ENCODE results near the gene KLHL25. TPM values are rescaled to one million over a fixed set of nuclear protein-coding genes. Genes with fewer than 3 reads are reported as not detected.

KLHL25 gene
- total RNA-seq, 1 donor from 2014 or later = 19.3 TPM

GRCh38 chr15:85757073-85757938 lies 37.4 kb downstream of the KLHL25 start:
- DNase-seq (ENCODE audit: low read depth, low spot score) = no peak
- Mint-ChIP-seq H3K36me3 (ENCODE audit: low read depth) (peaks cover 6% of the 10 kb centered on the region), H3K4me1 (peaks cover 26% of the 10 kb centered on the region), H3K27me3 (ENCODE audit: low read depth) (no peaks in the 10 kb centered on the region), H3K9me3 (no peaks in the 10 kb centered on the region), H3K27ac (ENCODE audit: unreplicated experiment) (no peak overlapping the region), H3K4me3 (no peak overlapping the region)
- no peak for TF ChIP-seq CTCF (conservative IDR thresholded peaks at IDR 0.05)

- Mint-ChIP-seq H3K4me1 (peaks cover 31% of the 10 kb centered on the region), H3K27ac (ENCODE audit: unreplicated experiment) (no peak overlapping the region), H3K36me3 (ENCODE audit: low read depth) (peaks cover 4% of the 10 kb centered on the region), H3K9me3 (no peaks in the 10 kb centered on the region), H3K4me3 (no peak overlapping the region), H3K27me3 (ENCODE audit: low read depth) (peaks cover 4% of the 10 kb centered on the region)
- TF ChIP-seq CTCF (conservative IDR thresholded peaks at IDR 0.05) = no peak
- DNase-seq (ENCODE audit: low read depth, low spot score) = no peak
These were observed 38.2 kb downstream of the KLHL25 start for GRCh38 chr15:85756411-85757072.

GRCh38 chr15:85755942-85756341 lies 38.8 kb downstream of the KLHL25 start:
- peaks cover 5% of the 10 kb centered on the region for H3K27me3 Mint-ChIP-seq (ENCODE audit: low read depth)
- no peak overlapping the region for H3K4me3 Mint-ChIP-seq
- TF ChIP-seq CTCF (conservative IDR thresholded peaks at IDR 0.05) = no peak
- peaks cover 35% of the 10 kb centered on the region for H3K4me1 Mint-ChIP-seq
- no peak for DNase-seq (ENCODE audit: low read depth, low spot score)
- H3K27ac Mint-ChIP-seq (ENCODE audit: unreplicated experiment) = no peak overlapping the region
- no peaks in the 10 kb centered on the region for H3K9me3 Mint-ChIP-seq
- H3K36me3 Mint-ChIP-seq (ENCODE audit: low read depth) = peaks cover 2% of the 10 kb centered on the region

- no peak for DNase-seq (ENCODE audit: low read depth, low spot score)
- Mint-ChIP-seq H3K9me3 (no peaks in the 10 kb centered on the region), H3K4me1 (peaks cover 40% of the 10 kb centered on the region), H3K27ac (ENCODE audit: unreplicated experiment) (no peak overlapping the region), H3K27me3 (ENCODE audit: low read depth) (peaks cover 6% of the 10 kb centered on the region), H3K4me3 (no peak overlapping the region), H3K36me3 (ENCODE audit: low read depth) (peaks cover 2% of the 10 kb centered on the region)
- no peak for TF ChIP-seq CTCF (conservative IDR thresholded peaks at IDR 0.05)
These were observed 39.3 kb downstream of the KLHL25 start for GRCh38 chr15:85755471-85755870.

- TF ChIP-seq CTCF (conservative IDR thresholded peaks at IDR 0.05) = no peak
- no peak overlapping the region for H3K4me3 Mint-ChIP-seq
- no peak for DNase-seq (ENCODE audit: low read depth, low spot score)
- no peaks in the 10 kb centered on the region for H3K9me3 Mint-ChIP-seq
- peaks cover 2% of the 10 kb centered on the region for H3K36me3 Mint-ChIP-seq (ENCODE audit: low read depth)
- H3K27ac Mint-ChIP-seq (ENCODE audit: unreplicated experiment) = no peak overlapping the region
- peaks cover 44% of the 10 kb centered on the region for H3K4me1 Mint-ChIP-seq
- H3K27me3 Mint-ChIP-seq (ENCODE audit: low read depth) = peaks cover 8% of the 10 kb centered on the region
These were observed 39.7 kb downstream of the KLHL25 start for GRCh38 chr15:85754989-85755388.
